SK-MEL-5 (cell line): ENCODE results near the gene PDZD11. TPM values are rescaled to one million over a fixed set of nuclear protein-coding genes. Genes with fewer than 3 reads are reported as not detected.
"Not testable (repeated sequence)": the region's sequence is repeated elsewhere in the genome, so short reads cannot be mapped to it uniquely, and the experiment has no call there.

Source experiments
- DNase-seq: peaks from one replicate; pipeline ENCODE4 v3.0.0-alpha.2; 2016; ENCODE audit warnings: low read depth, low spot score
- in situ Hi-C: cut with HindIII; loops from 2 replicates; pipeline ENCODE4 v1.10.0; 2016; ENCODE audit warnings: low sequenced_read_pairs, high pct_unique_total_duplicates, low pct_unique_long_range_greater_than_20kb
- polyA plus RNA-seq, 2 experiments: library from polyadenylated mRNA; depleted of rRNA; stranded (reverse); fragments of >200 nt; gene quantifications; 2 replicates each; pipeline ENCODE4 v1.2.3, GENCODE V29; 2015
- total RNA-seq: library from RNA; depleted of rRNA; stranded (reverse); fragments of >200 nt; shearing (Covaris generic); gene quantifications from 2 replicates; pipeline ENCODE4 v1.2.3, GENCODE V29; 2014; rRNA removed

The PDZD11 gene, protein sequence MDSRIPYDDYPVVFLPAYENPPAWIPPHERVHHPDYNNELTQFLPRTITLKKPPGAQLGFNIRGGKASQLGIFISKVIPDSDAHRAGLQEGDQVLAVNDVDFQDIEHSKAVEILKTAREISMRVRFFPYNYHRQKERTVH
- 110 and 111 TPM in 2 replicates for total RNA-seq
- 98.2 and 107 TPM in 2 replicates for polyA plus RNA-seq (2015; cell fraction: cytosol; rRNA removed)
- polyA plus RNA-seq (2015; cell fraction: nucleus; rRNA removed): 71.4 and 90.5 TPM in 2 replicates

DNA sequence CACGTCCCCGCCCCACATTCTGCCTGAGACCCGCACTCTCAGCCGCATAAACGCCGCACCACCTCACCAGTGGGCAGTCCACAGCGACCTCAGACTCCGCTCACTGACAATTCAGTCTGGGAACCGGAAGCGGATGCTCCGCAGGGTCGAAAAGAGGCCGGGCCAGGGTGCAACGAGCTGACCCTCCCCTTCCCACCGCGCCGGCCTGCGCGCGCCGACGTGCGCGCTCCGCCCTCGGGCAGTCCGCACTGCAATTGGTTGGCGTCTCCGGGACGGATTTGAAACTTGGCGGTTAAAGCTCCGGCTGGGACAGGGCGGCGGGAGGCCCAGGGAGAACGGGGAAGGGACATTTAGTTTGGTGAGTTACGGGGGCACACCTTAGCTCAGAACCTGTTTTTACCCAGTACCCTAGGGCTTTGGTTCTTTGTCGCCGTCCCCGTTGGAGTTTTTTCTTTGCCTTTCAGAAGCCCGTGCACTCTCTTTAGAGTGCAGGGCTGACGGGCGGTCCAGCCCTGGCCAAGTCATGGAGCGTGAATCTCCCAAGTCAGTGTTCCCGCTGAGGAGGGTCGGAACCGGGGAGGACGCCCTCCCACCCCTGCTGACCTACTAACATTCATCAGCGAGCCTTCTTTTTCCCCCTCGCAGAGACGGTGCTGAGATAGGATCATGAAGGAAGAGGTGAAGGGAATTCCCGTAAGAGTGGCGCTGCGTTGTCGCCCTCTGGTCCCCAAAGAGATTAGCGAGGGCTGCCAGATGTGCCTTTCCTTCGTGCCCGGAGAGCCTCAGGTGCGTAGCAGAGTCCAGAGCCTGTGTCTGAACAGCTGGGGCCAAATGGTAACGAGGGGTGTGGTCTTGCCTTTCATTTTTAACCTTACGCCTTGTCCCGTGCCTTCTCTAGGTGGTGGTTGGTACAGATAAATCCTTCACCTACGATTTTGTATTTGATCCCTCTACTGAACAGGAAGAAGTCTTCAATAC is at the start of gene PDZD11, which contains the start of gene KIF4A:
PDZD11 (minus strand) TSS at position 135 of the 978 bp plus-strand sequence. CDS start 586 bp downstream, outside the sequence.
KIF4A (plus strand) TSS at position 312 of the 978 bp plus-strand sequence; CDS start at position 667, 355 bp downstream.
- in situ Hi-C loops: no loop called here

DNA sequence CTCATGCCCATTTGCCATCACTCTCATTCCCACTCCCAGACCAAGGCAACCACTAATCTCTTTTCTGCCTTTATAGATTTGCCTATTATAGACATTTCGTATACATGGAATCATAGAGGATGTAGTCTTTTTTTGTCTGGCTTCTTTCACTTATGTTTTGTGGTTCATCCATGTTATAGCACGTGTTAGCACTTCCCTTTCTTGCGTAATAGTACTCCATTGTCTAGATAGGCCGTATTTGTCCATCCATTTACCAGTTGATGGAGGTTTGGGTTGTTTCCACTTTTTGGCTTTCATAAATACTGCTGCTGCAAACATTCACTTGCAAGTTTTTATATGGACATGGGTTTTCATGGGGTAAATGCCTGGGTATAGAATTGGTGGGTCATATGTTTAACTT is 48.6 kb upstream of the PDZD11 start:
- in situ Hi-C loops: no loop called here
- no peak for DNase-seq

More for the DNA sequence above, at the start of gene PDZD11, which contains the start of gene KIF4A:
- peak; percentile 86 for DNase-seq

GRCh38 chrX:70336767-70337166 is 47.0 kb upstream of the PDZD11 start:
- no peak for DNase-seq
- in situ Hi-C loops: no loop called here

GRCh38 chrX:70332600-70332999 is 42.9 kb upstream of the PDZD11 start:
- in situ Hi-C loops: no loop called here
- DNase-seq: peak; percentile 20

DNA sequence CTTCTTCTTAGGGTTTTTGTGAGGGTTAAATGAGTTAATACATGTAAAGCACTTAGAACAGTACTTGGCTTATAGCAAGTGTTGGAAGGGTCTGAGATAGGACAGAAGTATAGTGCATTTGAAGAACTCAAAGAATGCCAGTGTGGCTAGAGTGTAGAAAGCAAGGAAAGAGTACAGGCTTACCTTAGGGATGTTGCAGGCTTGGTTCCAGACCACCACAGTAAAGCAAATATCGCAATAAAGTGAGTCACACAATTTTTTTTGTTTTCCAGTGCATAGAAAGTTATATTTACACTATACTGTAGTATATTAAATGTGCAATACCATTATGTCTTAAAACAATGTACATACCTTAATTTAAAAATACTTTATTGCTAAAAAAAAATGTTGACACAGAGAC is 41.4 kb upstream of the PDZD11 start:
- no peak for DNase-seq
- in situ Hi-C loops: no loop called here

DNA sequence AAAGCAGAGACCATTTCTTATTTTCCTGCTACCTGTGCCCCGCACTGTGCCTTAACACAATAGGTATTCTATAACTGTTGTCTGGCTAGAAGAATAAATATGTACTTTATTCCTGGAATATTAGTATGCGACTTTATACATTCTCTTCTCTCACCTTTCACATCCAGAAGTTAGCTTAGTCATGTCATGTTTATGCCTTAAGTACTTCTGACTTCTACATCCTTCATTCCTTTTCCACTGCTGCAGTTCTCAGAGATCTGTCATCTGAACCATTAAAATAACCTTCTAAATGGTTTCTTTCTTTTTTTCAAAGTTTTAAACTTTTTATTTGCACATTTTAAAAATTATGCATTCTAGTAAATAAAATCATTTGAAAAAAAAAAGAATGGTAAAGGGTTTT is 34.6 kb upstream of the PDZD11 start:
- no peak for DNase-seq
- in situ Hi-C loops: no loop called here

GRCh38 chrX:70323628-70324027 is 33.9 kb upstream of the PDZD11 start:
- in situ Hi-C loops: not testable (repeated sequence)

DNA sequence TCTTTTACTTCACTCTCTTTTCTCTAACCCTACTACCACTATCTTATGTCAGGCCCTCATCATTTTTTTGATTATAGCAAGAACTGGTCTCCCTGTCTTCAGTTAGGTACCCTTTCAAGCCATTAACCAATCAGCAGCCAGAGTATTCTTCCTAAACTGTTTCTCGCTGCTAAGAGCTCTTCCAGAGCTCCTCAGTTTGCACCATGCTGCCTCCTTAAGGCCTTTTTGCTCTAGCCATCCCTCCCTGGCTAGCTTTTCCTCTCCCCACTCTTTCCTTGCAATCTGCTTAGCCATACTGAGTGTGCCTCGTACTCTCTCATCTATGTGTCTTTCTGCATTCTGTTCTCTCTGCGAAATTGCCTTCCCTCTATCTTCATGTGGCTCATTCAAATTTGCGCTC is 33.1 kb upstream of the PDZD11 start:
- in situ Hi-C loops: no loop called here

More at GRCh38 chrX:70323628-70324027, 33.9 kb upstream of the PDZD11 start:
- DNase-seq: not testable (repeated sequence)

DNA sequence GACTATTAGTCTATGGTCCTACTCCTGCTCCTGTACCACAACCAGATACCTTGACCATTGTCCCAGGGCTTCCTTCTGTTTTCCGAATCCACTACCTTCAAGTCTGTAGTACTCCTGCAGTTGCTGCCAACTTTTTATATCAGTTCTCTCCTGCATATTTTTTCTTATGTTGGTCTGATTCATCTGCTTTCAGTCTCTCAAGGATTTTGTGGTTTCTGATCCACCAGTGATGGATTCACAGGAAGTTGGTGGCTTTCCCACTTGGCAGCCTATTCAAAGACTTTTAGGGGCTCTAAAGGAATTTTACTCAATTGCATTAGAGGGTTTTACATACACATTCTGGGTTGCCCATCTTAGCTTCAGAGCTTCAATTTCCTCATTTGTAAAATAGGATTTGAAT is 23.8 kb upstream of the PDZD11 start:
- no peak for DNase-seq

More for the DNA sequence above, 33.1 kb upstream of the PDZD11 start:
- DNase-seq: peak; percentile 6

DNA sequence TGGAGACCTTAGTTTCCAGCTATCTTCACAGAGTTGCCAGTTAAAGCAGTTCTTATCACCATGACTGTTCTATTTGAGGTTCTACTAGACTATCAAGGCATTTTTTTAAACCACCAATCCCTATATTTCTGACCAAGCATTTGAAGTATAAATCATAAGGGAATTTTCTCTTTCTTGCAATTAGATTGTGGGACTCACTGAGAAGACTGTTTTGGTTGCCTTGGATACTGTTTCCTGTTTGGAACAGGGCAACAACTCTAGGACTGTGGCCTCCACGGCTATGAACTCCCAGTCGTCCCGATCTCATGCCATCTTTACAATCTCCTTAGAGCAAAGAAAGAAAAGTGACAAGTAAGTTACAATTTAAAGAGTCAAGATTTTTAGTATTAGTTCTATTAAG is 12.0 kb upstream of the PDZD11 start:
- no peak for DNase-seq
- in situ Hi-C loops: no loop called here

More for the DNA sequence above, 23.8 kb upstream of the PDZD11 start:
- in situ Hi-C loops: no loop called here

DNA sequence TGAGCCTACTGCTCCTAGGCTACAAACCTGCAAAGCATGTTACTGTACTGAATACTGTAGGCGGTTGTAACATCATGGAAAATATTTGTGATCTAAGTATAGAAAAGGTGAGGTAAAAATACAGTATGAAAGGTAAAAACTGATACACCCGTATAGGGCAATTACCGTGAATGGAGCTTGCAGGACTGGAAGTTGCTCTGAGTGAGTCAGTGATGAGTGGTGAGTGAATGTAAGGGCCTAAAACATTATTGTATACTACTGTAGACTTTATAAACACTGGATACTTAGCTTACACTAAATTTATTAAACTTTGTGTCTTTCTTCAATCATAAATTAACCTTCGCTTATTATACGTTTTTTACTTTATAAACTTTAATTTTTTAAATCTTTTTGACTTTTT is 3.9 kb upstream of the PDZD11 start:
- in situ Hi-C loops: no loop called here
- no peak for DNase-seq

GRCh38 chrX:70292788-70293187 is 3.1 kb upstream of the PDZD11 start:
- no peak for DNase-seq
- in situ Hi-C loops: no loop called here

- DNase-seq: no peak
- in situ Hi-C loops: no loop called here
Observed at GRCh38 chrX:70289168-70289792, 447 bp downstream of the PDZD11 start.

GRCh38 chrX:70281951-70282350 is 7.8 kb downstream of the PDZD11 start, which contains the start of gene RAB41:
Gene RAB41 (plus strand): TSS chrX:70282172. CDS start chrX:70282218, 46 bp downstream.
- in situ Hi-C loops: no loop called here

GRCh38 chrX:70280573-70280972 is 9.2 kb downstream of the PDZD11 start:
- in situ Hi-C loops: no loop called here
- no peak for DNase-seq

More at GRCh38 chrX:70281951-70282350, 7.8 kb downstream of the PDZD11 start, which contains the start of gene RAB41:
- no peak for DNase-seq

GRCh38 chrX:70279081-70279480 is 10.6 kb downstream of the PDZD11 start:
- DNase-seq: no peak
- in situ Hi-C loops: no loop called here

DNA sequence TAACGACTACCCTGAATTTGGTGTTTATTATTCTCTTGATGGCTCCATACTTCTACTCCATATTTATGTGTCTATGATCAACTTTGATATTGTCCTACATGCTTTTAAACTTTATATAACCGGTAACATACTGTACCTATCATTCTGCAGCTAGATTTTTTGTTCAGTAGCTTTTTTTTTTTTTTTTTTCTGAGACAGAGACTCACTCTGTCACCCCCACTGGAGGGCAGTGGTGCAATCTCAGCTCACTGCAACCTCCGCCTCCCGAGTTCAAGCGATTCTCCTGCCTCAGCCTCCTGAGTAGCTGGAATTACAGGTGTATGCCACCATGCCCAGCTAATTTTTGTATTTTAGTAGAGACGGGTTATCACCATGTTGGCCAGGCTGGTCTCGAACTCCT is 15.7 kb downstream of the PDZD11 start:
- in situ Hi-C loops: not testable (repeated sequence)

DNA sequence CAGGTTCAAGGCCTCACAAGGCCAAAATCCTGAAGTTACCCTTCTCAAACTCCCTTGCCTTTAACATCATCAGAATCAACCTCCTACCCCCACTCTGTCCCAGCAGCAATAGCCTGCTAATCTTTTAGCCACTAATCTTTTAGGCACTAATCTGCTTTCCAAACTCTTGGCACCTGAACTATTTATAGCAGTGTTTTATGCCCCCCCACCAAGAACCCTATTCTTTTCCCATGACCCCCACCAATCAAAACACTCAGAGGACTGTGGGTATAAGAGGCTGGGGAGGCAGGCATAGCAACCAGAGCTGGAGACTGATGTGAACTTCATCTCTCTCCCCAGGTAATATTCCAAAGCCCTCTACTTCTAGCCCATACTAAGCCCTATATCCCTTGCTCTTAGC is 21.7 kb downstream of the PDZD11 start, which contains the start of gene ARR3:
ARR3 (plus strand) TSS at position 301 of the 400 bp plus-strand sequence. CDS start 1,052 bp downstream, outside the sequence.
- in situ Hi-C loops: no loop called here
- no peak for DNase-seq

More for the DNA sequence above, 15.7 kb downstream of the PDZD11 start:
- DNase-seq: not testable (repeated sequence)
